ENCODE results near the gene ANO2. TPM values are rescaled to one million over a fixed set of nuclear protein-coding genes. Genes with fewer than 3 reads are reported as not detected.

ANO2 gene
- total RNA-seq, 2 donors from 2014 or later, result 1.8 to 2.6 TPM

DNA sequence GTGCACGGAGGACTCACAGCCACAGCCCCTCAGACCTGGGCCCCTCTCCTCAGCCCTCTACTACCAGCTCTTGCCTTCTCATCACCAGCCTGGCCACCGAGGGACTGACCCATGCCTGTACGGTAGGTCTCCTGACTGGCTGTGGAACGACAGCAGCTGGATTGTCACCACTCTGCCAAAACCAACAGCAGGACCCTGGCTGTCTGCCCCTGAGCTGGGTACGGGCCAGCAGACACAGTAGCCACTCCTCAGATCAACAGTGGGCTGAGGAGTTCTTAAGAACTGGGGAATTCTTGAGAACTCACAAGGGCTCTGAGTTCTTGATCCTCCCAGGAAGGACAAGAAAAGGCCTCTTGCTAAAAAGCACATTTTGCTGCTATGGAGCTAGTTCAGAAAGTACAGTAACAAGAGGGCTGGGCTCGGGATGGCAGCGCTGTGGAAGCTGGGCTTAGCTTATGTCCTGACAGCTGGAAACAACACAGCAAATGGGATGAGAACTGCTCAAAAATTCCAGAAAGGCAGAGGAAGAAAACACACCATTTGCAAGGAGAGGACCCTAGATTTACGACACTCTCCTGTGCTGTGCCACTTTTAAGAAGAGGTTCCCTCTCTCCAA, 176.4 kb downstream of the ANO2 start:
- intact Hi-C loops (cut with DNase I, micrococcal nuclease), result no loop called here
- DNase-seq, result peak in 1 of 2 donors; percentile 14
- no peak for ATAC-seq

DNA sequence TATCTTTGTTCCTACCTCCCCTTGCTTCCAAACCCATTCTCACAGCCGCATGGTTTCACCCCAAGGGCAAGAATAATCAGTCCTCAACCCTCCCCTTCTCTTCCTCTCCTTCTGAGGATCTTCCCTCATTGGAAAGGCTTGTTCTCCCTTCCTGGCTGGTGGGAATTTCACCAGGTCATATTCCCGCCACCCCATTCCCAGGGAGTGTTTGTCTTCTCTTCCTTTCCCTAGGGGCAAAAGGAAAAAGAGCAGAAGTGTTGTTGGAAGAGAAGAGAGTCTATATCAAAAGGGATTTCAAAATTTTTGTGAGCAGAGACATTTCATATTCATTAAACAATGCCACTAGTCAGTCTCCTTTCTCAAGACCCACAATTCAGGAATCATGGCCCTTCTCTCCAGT, 176.9 kb downstream of the ANO2 start:
- ATAC-seq, result no peak
- intact Hi-C loops (cut with DNase I, micrococcal nuclease), result no loop called here
- no peak for DNase-seq

GRCh38 chr12:5758347-5758746, 186.7 kb downstream of the ANO2 start:
- DNase-seq (no peak), ATAC-seq (no peak)
- intact Hi-C loops (cut with DNase I, micrococcal nuclease), result no loop called here

DNA sequence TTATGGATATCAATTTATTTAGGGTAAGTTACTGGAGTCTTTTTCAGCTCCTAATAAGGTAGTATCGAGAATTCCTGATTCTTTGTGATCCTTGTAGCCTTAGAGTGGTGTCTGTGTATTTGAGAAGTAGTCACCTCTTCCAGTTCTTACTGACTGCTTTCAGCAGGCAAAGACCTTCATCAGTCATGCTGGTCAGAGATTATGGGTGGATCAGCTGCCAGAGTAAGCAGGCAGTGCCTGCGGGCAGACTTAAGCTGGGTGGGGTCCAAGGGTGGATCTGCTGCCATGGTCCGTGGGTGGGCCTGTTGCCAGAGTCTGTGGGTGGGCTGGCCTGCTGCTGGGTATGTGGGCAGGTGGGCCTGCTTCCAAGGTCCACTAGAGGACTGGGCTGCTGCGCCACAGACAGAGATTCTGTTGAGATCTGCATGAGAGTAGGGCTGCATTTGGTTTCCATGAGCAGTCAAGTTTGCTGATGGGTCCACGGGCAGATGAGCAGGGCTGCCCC, 188.7 kb downstream of the ANO2 start:
- no peak for DNase-seq
- ATAC-seq, result no peak
- intact Hi-C loops (cut with DNase I, micrococcal nuclease), result no loop called here

DNA sequence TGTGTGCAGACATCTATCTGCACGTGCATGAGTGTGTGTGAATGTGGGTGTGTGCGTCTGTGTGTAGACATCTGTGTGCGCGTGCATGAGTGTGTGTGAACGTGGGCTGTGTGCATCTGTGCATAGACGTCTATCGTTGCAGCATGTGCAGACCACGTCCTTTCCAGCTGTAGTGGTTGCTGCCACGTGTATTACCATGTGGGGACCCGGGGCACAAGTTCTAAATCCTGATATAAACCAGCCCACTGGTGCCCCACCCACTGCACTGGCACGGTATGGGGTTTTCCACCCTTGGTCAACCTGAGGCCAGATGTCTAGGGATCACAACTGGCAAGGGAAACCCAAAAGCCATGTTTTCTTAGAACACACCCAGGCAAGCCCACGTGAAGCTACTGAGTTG, 197.0 kb downstream of the ANO2 start:
- ATAC-seq (no peak), DNase-seq (no peak)
- intact Hi-C loops (cut with DNase I, micrococcal nuclease), result no loop called here

DNA sequence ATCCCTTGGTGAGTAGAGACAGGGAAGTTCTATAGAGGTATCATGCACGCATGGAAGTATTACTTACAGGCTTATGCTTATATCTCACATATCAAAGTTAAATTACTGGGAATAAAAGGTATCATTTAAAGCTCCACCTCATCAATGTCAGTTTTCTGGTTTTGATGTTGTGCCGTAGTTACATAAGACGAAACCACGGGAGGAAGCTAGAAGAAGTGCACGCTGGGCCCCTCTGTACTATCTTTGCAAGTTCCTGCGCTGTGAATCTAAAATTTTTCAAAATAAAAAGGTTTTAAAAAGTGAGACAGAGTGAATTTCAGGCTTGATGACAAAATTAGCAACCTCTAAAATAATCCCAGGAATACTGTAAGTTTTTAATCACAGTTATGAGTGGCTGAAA, 198.1 kb downstream of the ANO2 start:
- ATAC-seq (no peak), DNase-seq (no peak)
- intact Hi-C loops (cut with DNase I, micrococcal nuclease), result no loop called here

DNA sequence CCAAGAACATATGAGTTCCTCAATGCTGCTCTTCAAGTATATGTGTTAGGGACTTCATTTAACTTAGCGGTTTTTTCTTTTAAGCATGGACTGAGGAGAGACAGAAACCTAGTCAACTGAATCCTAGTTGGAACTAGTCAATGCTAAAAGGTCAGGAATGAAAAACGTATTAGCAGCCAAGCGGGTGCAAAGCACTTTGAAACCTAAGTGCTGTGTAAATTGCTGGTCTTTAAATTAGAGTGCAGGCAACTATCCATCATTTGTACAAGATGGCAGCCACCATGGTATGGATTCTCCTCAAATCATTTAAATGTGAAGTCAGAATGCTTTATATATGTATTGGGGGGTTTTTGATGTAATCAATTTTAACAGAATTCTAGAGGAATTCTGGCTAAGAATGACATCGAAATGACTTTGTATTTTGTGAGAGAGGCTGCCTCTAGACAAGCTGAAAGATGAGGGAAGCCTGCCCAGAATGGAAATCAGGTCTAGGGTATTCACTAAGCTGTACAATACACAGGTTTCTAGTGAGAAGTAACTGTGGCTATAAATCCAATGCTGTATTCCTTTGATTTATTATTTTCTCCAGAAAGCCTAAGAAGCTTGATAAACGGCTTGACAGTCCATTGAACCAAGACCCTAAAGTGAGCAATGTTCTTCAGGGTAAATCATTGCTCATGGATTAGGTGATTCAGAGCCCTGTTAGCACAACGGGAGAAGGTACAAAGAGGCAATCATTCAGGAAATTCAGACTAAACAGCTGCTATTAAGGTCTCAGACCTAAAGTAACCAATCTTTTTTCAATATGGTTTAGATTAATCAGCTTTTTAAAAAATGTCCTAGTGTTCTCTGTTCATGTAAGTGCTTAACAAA, 198.8 kb downstream of the ANO2 start:
- DNase-seq (no peak), ATAC-seq (no peak)
- intact Hi-C loops (cut with DNase I, micrococcal nuclease), result no loop called here

- peak; percentile 82 for ATAC-seq
- DNase-seq, result peak; percentile 40 to 79
- intact Hi-C loops (cut with DNase I, micrococcal nuclease), result no loop called here
Observed at GRCh38 chr12:5745251-5745888, 199.7 kb downstream of the ANO2 start.

GRCh38 chr12:5742258-5742657, 202.8 kb downstream of the ANO2 start:
- ATAC-seq, result no peak

DNA sequence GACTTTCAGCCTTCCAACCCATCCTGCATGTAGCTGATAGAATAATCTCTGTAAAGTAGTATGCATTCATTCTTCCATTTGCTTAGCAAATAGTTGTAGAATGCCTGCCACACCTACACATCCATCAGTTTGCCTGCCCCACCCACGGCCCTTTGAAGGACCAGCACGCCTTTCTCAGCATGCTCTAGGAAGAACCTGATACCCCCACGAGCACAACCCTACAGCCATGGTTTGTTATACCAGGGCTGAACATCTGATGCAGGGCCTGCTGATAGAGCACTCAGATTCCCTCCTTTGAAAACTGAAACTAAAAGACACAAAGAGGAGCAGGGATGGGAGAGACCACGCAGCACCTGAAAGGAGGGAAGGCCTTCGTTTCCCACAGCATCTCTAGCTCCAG, 205.1 kb downstream of the ANO2 start:
- DNase-seq (no peak), ATAC-seq (peak; percentile 31)
- intact Hi-C loops (cut with DNase I, micrococcal nuclease), result no loop called here

More at GRCh38 chr12:5742258-5742657, 202.8 kb downstream of the ANO2 start:
- intact Hi-C loops (cut with DNase I, micrococcal nuclease), result no loop called here
- DNase-seq, result no peak

- DNase-seq (no peak), ATAC-seq (no peak)
- intact Hi-C loops (cut with DNase I, micrococcal nuclease), result no loop called here
Observed at GRCh38 chr12:5737778-5738177, 207.3 kb downstream of the ANO2 start.

DNA sequence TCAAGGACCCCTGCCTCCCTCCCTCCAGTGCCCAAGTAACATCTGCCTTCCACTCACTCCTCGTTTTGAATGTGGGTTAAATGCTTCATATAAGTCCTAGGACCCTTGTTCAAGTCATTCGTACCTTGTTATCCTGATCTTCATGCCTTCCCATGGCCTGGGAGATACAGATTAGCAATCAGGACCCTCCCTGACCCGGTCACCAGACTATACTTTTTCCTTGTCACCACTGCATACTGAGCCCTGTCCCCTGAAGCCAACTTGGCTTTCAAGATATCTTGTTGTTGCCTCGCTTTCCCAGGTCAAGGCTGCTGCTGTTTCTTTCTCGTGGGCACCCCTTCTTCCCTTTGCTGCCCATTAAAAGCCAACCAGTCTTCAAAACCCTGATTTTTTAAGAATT, 208.5 kb downstream of the ANO2 start:
- no peak for DNase-seq
- no peak for ATAC-seq
- intact Hi-C loops (cut with DNase I, micrococcal nuclease), result no loop called here

DNA sequence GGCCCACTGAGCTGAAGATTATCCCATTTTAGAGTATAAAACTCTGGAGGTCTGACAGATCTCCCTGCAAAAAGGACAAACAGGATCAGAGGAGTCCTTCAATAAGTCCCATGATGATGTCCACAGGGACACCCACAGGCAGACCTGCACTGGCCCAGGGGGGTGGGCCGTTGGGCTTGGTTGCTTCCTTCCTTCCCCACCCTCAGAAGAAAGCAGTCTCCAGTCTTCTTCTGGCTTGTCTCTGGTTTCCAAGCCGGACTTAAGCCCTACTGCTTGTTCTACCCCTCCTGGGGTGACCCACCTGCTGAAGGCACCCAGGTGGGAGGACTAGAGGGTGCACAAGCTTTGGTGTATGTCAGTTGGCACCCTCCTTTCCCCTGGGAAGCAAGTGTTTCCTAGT, 209.0 kb downstream of the ANO2 start:
- intact Hi-C loops (cut with DNase I, micrococcal nuclease), result no loop called here
- ATAC-seq (no peak), DNase-seq (no peak)

DNA sequence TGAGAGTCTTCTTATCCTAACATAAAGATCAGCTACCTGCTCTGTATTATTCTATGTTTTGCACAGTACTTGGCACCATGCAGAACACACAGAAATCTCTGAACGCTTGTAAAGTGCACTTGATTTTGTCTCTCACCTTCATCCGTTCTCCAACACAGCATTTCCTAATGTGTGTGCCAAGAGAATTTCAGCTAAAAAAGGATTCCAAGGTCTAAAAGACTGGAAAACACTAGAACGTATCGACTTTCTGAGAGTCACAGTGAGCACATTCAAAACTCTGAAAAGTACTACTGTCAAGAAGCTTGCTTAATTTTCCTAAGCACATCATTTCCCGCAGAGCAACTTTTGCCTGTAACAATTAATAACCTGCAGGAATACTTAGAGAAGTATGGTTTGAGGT, 211.1 kb downstream of the ANO2 start:
- DNase-seq, result no peak
- intact Hi-C loops (cut with DNase I, micrococcal nuclease), result no loop called here

DNA sequence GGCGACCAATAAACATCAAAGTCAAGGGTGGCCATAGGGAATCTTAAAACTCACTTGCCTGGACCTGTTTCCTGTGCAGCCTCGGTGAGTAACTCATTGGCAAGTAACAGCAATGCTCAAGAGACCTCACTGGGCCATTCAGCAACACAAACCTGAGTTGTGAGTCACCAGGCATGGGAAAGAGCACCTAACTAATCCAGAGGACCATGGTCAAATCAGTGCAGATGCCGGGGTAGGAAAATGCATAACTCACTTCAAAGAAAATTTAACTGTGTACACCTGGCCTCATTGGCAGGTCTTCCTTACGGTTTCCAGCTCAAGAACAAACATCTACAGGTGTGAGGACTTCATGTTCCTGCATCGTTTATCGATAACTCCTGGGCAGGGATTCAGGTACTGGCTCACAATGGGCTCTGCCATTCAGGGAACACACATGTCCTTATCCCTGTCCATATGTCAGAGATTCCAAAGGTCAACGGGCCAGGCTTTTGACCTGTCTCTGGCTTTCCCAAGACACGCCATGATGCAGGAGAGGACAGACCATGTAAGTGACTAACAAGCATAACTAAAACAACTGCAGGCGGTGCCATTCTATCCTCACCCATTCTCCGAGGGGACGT, 211.8 kb downstream of the ANO2 start:
- no peak for DNase-seq
- intact Hi-C loops (cut with DNase I, micrococcal nuclease), result no loop called here
- ATAC-seq, result no peak

More for the DNA sequence above, 211.1 kb downstream of the ANO2 start:
- ATAC-seq, result no peak

GRCh38 chr12:5730962-5731361, 214.1 kb downstream of the ANO2 start:
- no peak for ATAC-seq
- no peak for DNase-seq
- intact Hi-C loops (cut with DNase I, micrococcal nuclease), result no loop called here

DNA sequence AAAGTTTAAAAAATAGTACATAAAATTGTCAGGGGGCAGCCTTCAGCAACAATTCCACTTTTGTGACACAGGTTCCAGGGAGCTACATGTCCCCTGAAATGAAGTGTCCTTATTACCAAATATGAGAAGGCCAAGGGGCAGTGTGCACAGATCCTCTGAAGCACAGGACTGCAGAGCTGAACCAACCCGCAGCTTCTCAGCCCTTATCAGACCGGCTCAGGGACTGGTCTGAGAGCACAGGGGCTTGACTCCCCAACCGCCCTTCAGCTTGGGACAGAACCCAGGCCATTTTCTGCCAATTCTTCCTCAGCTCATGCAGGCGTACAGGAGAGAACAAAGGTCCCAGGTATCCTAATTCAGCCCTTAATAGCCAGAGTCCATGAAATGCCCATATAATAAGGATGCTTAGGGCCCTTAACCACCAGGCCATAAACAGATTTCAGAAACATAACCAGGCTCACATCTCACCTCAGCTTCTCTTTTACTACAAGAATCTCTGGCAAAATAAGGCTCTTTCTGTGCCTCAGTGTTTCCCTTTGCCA, 221.3 kb downstream of the ANO2 start:
- DNase-seq (no peak), ATAC-seq (no peak)
- intact Hi-C loops (cut with DNase I, micrococcal nuclease), result no loop called here

DNA sequence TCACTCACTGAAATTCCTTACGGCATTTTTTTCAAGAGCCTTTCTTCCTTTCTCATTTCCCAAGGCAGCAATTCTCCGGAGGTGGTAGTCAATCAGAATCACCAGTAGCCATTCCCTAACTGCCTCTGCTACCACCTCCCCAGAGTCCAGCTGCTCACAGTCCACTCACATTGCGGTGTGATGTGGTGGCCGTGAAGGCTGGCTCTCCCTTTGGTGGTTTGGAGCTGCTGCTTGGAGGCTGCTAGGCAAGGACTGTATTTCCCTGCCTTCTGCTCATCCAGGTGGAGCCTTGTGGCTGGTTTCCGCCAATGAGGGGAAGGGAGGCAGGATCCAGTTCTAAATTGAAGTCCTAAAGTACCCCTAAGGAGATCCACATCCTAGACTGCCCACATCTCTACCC, 222.0 kb downstream of the ANO2 start:
- ATAC-seq, result no peak

GRCh38 chr12:5720381-5721005, 224.6 kb downstream of the ANO2 start:
- intact Hi-C loops (cut with DNase I, micrococcal nuclease), result no loop called here
- ATAC-seq, result no peak
- DNase-seq, result no peak

More for the DNA sequence above, 222.0 kb downstream of the ANO2 start:
- DNase-seq, result no peak
- intact Hi-C loops (cut with DNase I, micrococcal nuclease), result no loop called here
